GM19372 (cell line): ENCODE measurements around the gene FOXL3.

ENCODE experiments used
- ATAC-seq: cut with Tn5 transposase; IDR thresholded peaks from one replicate; pipeline ENCODE4 v1.9.1; 2021; ENCODE audit warnings: mild to moderate bottlenecking, low read depth, moderate library complexity; ENCODE audit not compliant: unreplicated experiment

FOXL3 gene

DNA sequence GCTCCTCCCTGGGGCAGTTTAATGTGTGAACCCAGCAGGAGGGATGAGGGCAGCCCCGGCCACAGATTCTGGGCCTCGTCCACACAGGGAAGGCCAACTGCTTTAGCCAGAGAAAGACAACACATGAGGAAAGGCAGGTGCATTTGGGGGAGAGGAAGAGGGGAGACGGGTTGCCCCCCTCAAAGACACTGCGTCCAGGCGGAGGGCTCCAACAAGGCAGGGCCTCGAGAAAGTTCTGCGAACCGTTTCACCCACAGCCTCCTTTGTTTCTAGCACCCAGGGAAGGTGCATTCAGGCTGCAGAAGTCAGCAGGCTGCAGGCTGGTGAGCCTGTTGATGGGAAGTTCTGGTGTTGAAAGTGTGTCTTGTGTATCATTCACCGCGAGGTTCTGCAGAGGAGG is 10.1 kb downstream of the FOXL3 start:
- no peak for ATAC-seq

DNA sequence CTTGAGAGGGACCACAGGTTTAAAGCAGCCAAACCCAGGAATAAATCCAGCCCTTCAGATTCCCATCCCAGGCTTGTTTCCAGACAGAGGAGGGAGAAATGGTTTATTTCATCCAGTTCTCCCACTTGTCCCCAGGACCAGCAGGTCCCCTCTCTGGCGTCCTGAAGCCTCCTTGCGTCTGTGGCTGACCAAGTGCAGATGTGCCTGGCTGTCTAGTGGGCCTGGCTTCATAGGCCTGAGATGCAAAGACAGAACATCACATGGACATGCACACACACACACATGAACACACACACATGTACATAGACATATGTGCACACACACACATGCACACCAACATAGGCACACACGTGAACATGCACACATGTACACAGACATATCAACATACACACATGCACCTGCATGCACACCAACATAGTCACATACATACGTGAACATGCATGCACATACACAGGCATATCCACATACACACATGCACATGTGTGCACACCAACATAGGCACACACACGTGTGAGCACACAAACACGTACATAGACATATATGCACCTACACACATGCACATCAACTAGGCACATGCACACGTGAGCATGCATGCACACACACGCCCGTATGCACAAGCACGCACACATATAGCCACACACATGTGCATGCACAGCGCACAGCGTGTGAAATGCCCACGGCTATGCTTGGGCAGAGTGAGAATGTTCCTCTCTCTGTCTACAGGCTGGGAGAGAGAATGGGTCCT is 10.7 kb downstream of the FOXL3 start:
- ATAC-seq: no peak

DNA sequence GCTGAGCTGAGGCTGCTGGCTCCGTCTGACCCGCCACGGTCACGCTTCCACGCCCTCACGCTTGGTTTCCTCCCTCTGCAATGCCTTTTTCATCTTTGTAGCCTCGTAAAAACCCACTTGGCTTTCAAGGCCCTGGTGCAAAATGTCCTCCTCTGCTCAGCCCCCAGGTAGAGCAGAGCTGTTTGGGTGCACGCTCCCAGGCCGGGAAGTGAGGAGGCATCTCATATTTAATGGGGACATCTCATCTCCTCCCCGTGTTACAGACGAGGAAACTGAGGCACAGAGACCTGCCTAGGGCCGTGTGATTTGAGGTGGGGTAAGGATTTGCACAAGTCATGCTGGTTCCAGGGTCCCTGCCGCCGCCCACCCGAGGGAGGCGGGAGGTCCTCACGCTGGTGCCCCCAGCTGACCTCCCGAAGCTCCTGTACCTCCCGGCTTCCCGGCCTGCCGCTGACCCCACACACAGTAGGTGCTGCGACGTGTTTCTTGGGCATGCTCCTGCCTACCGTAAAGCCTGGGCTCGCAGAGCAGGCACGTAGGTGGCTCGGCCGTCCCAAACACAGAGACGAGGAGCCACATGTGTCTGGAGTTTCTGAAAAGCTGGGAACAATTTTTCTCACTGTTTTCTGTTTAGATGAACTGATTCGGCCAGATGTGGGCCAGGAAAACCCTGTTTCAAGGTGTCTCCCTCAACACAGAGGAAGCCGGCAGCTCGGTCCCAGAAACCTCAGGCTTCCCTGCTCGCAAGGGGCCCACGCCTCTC is 11.5 kb downstream of the FOXL3 start:
- no peak for ATAC-seq

DNA sequence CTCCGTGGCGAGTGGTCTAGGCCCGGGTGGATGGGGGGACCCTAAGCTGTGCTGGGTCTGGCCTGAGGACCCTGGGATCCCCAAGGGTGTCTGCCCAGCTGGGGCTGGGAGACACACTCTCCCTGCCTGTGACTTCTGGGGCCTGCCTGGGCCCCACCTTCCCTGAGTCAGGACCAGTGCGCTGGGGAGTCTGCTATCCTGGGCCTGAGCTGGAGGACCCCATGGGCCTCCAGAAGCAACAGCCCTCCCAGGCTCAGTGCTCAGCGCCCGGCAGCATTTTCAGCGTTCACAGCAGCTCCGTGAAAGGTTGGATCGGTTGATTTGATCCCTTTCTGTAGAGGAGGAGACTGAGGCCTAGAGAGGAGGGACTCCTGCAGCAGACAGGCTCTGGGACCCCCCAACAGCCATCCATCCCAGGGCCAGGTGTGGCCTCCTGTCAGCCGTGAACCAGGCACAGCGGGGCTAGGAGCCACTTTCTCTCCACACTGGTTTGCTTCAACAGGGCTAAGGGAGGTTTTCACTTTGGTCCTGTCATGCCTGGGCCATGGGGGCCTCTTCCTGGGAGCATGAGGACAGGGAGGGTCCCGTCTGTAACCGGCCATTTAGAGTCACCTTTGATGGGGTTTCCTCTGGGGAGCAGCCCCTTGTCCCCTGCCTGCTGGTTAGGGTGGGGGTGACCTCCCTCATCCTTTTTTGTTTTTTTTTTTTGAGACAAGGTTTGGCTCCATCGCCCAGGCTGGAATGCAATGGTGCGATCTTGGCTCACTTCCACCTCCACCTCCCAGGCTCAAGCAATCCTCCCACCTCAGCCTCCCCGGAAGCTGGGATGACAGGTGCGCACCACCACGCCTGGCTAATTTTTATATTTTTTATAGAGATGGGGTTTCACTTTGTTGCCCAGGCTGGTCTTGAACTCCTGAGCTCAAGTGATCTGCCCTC is 12.4 kb downstream of the FOXL3 start:
- ATAC-seq: no peak

DNA sequence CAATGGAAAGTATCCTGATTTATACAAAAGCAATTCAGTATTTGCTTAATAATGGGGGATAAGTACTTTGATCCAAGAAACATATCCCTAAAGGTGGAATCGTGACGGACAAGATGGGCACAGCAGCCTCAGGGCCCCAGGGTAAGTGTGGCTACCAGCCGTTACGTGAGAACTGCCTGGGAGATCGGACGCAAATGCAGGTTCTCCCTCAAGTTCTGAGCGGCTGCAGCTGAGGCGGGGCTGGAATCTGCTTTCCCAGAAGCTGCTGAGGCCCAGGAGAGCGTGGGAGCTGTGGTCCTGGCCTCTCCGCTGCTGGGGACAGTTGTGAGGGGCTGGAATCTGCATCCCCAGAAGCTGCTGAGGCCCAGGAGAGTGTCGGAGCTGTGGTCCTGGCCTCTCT is 13.5 kb downstream of the FOXL3 start:
- ATAC-seq: no peak

DNA sequence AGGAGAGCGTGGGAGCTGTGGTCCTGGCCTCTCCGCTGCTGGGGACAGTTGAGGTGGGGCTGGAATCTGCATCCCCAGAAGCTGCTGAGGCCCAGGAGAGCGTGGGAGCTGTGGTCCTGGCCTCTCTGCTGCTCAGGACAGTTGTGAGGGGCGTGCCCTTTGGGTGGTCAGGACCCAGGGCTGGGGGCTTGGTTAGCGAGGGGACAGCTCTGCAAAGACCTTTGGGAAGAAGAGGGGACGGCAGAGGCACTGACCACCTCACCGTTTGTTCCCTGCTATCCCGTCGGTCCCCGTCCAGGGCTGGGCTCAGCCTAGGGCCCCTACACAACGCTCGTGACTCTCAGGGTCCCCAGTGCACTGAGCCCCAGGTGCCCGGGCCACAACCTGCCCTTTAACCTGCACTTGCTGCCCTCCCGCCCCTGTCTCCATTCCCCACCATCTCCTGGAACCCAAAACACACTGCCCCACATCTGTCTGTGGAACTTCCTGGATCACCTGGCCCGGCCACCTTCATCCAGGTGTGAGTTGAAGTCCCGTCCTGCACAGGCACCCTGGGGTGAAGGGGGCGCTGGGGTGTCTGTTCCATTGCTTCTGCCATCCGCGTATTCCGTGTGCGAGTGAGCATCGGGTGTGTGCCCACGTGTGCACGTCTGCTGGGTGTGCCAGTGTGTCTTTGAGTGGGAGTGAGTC is 14.1 kb downstream of the FOXL3 start:
- no peak for ATAC-seq

DNA sequence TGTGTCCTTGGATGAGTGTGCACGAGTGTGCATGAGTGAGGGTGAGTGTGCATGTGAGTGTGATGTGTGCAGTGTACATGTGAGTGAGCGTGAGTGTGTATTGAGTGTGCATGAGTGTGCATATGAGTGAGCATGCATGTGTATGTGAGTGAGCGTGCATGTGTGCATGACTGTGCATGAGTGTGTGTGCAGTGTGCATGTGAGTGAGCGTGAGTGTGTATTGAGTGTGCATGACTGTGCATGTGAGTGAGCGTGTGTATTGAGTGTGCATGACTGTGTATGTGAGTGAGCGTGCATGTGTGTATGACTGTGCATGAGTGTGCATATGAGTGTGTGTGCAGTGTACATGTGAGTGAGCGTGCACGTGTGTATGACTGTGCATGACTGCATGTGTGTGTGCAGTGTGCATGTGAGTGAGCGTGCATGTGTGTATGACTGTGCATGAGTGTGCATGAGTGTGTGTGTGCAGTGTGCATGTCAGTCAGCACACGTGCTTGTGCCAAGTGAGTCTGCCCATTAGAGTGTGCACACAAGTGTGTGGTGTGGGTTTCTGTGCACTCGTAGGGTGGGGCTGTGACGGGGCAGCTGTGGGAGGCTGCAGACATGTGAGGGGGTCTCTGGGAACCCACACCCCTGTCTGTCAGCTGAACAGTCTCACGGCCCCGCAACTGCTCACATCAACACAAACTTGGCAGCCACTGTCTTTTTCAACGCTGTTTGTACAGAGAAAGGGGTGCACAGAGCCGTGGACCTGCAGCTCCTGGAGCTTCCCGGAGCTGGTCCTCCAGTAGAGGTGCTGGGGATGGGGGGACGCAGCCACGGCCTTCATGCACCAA is 14.8 kb downstream of the FOXL3 start:
- ATAC-seq: no peak

DNA sequence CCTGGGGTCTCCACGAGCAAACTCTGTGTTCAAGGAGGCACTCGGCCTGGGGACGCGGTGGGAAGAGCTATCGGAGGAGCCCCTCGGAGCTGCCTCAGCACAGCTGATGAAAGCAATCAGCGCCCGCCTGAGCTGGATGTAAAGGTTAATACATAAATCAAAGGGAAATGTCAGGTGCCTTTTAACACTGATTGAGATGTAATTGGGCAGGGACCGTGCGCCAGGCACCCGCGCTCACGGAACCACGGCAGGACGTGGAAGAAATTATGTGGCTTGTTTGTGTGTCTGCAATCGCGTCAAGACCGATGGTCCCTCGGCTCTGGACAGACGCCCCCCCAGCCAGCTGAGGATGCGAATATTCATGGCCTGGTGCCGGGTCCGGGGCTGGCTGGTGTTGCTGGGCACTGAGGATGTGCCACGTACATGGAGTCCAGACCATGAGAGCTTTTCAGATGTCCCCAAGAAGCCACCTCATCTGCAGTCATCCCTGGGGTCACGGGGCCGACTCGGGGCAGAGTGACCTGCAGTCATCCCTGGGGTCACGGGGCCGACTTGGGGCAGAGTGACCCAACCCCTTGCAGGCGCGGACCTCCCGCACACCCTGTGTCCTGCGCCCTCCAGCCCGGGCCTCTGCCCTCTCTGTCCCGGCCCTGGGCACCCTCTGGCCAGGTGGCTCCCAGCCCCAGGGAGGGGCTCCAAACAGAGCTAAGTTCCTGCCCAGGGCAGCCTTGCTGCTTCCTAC is 15.6 kb downstream of the FOXL3 start:
- no peak for ATAC-seq

DNA sequence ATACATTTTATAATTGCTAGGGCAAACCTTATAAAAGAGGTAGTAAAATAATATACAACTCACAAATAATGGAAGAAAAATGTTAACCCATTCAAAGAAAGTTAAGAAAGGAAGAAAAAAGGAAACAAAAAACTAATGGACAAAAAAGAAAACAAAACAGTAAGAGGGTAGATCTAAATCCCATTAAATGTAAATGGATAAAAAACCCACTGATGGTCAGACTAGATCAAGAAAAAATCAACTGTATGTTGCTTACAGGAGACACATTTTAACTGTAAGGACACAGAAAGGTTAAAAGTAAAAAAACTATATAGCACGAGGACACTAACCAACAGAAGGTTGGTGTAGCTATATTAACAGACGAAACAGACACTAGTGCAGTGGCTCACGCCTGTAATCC is 18.0 kb downstream of the FOXL3 start:
- ATAC-seq: no peak

DNA sequence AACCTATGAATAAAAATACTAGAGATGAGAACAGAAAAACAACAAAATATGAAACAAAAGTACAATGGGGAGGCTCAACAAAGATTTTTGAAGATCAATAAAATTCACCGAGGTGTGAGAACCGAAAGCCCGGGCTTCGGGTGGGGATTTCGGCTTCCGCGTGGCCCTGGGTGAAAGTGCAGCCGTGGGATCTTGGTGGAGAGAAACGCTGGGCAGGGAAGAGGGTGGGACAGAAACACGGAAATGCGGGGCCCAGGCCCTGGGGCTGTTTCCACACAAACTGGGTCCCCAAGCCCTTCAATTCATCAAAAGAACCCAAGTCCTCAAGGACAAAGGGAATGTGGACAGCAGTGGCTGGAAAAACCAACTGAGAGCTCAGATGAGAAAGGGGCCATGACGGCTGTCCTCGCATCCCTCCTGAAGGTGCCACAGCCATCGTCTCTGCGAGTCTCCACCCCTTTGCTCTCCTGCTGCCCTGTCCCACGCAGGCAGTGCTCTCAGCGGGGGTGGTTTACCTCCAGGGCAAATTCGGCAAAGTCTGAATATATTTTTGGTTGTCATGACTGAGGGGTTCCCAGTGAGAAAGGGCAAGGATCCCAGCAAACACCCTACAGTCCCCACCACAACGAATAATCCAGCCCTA is 19.7 kb downstream of the FOXL3 start:
- ATAC-seq: no peak

DNA sequence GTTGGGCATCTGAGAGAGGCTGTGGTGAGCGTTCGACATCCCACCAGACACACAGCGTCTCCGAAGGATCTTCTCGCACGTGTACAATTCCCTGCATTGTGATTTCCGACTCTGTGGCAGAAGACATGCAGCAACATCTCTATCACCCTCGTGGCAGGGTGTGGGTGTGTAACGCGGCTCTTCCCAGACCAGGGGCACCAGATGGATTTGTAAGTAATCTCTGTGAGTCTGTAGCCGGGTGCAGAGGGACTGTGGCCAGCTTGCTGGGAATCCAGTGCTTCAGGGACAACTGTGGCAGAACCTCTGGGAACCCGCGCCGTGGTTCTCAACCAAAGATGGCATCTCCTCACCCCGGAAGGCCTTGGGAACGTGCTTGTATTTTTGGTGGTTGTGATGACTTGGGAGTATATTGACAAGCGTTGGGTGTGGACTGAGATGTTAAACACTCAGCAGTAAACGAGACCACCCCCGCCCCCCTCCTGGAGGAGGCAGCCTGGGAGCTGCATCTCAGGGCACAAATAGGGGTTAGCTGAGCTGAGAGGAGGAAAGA is 21.2 kb downstream of the FOXL3 start:
- ATAC-seq: no peak

DNA sequence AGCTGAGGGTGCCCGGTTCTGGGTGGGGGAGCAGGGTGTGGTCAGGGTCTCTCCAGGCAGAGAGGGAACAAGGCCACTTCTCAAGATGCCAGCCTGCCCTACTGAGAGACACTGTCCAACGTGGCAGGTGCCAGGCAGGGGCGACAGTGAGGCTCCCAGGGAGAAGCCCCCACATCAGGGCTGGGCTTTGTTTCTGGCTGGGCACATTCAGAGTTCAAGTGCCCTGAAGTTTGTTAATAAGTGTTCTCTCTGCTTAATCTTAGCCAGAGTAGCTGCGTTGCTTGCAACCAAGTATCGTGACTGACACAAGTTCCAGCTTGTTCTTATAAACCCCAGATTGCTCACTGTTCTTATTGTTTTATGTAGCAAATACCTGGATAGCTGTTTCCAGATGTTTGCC is 21.8 kb downstream of the FOXL3 start:
- ATAC-seq: no peak

DNA sequence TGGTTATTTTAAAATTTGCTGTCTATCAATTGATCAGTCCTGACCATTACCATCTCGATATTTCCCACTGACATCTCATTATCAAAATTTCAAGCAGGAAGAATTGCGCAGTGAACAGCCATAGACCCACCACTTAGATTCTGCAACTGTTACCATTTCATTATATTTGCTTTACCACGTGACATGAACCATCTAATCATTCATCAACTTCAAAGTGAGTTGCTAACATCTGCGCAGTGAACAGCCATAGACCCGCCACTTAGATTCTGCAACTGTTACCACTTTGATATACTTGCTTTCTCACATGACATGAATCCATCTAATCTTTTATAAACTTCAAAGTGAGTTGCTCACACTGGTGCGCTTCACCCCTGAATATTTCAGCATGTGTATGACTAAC is 22.5 kb downstream of the FOXL3 start:
- no peak for ATAC-seq

DNA sequence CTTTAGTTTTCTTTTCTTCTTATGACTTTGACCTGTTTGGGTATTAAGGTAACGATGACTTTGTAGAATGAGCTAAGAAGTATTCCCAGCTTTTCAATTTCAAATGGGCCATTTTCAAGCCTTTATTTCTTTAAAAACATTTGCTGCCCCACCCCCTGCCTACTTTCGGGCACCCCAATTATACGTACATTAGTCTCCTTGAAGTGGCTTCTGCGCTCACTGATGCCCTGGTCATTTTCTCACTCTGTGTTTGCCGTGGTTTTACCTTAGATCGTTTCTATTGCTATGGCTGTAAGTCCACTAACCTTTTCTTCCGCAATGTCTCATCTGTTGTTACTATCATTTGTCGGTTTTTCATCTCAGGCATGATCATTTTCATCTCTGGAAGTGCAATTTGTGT is 24.9 kb downstream of the FOXL3 start:
- no peak for ATAC-seq

DNA sequence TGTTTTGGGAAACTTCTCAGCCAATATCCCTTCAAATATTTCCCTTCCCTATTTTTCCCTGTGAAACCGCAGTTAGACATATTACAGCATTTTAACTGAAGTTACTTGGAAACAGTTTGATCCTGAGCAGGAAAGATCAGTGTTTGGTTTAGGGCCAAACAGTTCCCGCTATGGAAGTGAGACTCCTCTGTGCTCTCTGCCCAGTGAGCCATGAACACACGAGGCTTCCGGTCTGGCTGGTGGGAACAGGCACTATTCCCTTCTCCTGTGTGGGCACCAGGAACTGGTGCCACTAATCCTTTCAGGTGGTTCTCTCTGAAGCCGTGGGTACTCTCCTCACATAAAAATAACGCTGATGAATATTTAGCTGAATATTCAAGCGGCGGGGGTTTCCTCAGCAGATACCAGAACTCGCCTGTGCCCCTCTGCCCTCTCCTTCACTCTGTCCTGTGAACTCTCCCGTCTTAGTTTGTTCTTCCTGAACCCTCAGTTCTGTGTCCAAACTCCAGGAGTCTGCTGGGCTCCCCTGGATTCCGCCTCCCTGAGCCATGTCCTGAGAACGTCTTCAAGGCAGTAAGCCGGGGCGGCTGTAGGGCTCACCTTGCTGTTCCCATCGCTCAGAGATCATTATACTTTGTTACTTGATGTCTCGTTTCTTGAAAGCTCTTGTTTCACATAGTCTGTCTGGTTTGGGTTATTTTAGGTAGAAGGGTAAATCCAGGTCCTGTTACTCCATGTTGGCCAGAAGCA is 25.7 kb downstream of the FOXL3 start:
- ATAC-seq: no peak

DNA sequence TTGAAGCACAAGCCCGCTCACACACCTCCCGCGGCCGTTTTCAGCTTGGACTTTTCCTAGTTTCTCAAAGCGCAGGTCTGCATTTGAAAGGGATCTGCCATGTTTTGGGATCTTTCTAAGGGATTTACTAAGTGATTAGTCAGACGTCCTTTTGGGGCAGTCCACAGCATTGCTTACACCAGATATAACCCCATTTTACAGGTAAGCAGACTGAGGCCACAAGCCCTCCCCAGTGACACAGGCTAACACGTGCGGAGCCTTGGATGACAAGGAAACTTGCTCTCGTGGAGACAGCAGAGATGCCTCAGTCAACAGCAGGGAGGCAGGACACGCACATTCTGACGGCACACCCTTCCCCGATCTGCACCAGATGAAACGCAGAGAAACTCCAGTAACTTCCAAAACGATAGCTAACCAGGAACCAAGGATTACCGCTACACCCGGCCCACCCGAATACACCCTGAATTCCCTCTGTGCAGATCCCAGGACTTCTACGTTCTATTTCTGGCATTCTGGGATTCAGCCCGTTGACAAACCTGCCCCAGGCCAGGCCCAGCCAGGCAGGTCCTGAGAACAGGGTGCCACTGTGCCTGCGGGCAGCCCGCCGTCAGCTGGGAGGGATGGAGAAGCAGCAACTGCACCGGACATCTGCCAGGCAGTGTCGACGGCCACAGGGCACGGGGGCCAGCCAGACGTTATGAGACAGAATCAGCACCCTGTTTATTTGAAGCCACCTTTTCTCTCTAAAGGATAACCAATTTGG is 27.9 kb downstream of the FOXL3 start:
- no peak for ATAC-seq

DNA sequence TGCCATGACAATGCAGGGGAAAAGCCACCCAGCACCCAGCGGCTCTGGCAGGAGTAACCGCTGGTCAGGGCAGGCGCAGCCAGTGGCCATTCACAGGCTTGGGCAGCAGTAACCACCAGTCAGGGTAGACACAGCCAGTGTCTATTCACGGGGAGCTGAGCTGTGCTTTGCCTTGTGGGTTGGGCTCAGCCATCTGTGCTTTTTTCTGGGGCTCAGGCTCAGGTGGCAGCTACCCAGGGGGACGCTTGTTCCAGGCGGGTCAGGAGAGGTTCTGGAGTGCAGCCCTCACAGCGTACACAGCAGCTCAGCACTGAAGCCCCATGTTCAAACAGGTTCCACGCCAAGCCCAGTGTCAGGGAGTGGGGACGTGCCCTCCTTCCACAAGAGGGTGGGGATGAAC is 28.5 kb downstream of the FOXL3 start:
- no peak for ATAC-seq
